Neural progenitor cell (in vitro differentiated cells): Measurements from ENCODE around the gene PLVAP.

Experiments
- EZH2 ChIP-seq: fragments of 200-600 bp; sonication (generic); IDR thresholded peaks from 2 replicates; pipeline ENCODE4 v1.6.1; 2017; ENCODE audit warnings: antibody characterized with exemption, mild to moderate bottlenecking, moderate library complexity
- TF ChIP-seq, protein P1 (sequence below): fragments of 200-600 bp; sonication (generic); IDR thresholded peaks from 2 replicates; pipeline ENCODE4 v1.5.1; 2017; ENCODE audit warnings: antibody characterized with exemption, mild to moderate bottlenecking

- TF ChIP-seq, protein P1, sequence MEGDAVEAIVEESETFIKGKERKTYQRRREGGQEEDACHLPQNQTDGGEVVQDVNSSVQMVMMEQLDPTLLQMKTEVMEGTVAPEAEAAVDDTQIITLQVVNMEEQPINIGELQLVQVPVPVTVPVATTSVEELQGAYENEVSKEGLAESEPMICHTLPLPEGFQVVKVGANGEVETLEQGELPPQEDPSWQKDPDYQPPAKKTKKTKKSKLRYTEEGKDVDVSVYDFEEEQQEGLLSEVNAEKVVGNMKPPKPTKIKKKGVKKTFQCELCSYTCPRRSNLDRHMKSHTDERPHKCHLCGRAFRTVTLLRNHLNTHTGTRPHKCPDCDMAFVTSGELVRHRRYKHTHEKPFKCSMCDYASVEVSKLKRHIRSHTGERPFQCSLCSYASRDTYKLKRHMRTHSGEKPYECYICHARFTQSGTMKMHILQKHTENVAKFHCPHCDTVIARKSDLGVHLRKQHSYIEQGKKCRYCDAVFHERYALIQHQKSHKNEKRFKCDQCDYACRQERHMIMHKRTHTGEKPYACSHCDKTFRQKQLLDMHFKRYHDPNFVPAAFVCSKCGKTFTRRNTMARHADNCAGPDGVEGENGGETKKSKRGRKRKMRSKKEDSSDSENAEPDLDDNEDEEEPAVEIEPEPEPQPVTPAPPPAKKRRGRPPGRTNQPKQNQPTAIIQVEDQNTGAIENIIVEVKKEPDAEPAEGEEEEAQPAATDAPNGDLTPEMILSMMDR = no peak
- TF ChIP-seq EZH2 = no peak
These were observed 53.7 kb downstream of the PLVAP start for GRCh38 chr19:17323300-17323963.
